SK-N-SH (cell line): ENCODE measurements around the gene MYO16. TPM values are rescaled to one million over a fixed set of nuclear protein-coding genes. Genes with fewer than 3 reads are reported as not detected.

Source experiments
- CTCF ChIA-PET: fragments of 300-600, 350-600 bp; formaldehyde crosslinking; extraction: SDS; loops from one replicate; lab custom pipeline; 2021; lab: Yijun Ruan, JAX
- POLR2A ChIA-PET: fragments of 350-600 bp; sonication (Branson Sonifier 250); formaldehyde crosslinking; extraction: SDS; loops from one replicate; lab custom pipeline; 2020; ENCODE audit warnings: antibody characterized with exemption, inconsistent platforms; lab: Yijun Ruan, JAX
- DNase-seq: peaks from one replicate; pipeline ENCODE4 v3.0.0; 2012
- H2AFZ ChIP-seq: fragments of 200-600 bp; sonication (generic); 2 replicates; pipeline ENCODE4 v1.8.1; 2016; ENCODE audit warnings: antibody characterized with exemption, mild to moderate bottlenecking, low read depth
- H3F3A ChIP-seq: fragments of 200-600 bp; sonication (generic); replicated peaks from 2 replicates; pipeline ENCODE3; 2016; ENCODE audit warnings: antibody characterized with exemption, mild to moderate bottlenecking; ENCODE audit not compliant: insufficient read depth
- H3K27ac ChIP-seq, 2 experiments: fragments of 200-500 bp in 1 of 2; fragments of 200-600 bp in 1 of 2; sonication (Bioruptor generic) in 1 of 2; sonication (generic), shearing (Covaris generic) in 1 of 2; 2 replicates each; pipeline versions ENCODE4 v1.5.1 to v1.6.1; 2014 to 2016; ENCODE audit warnings: low read depth in 2 of 2, inconsistent platforms in 1 of 2, low read length in 1 of 2, mild to moderate bottlenecking in 1 of 2, mixed read lengths in 1 of 2
- H3K27me3 ChIP-seq: fragments of 200-600 bp; sonication (generic), shearing (Covaris generic); 2 replicates; pipeline ENCODE4 v1.6.1; 2016; ENCODE audit warnings: mixed run types; ENCODE audit not compliant: insufficient read depth
- H3K36me3 ChIP-seq, 2 experiments: fragments of 200-500 bp in 1 of 2; fragments of 200-600 bp in 1 of 2; sonication (Bioruptor generic) in 1 of 2; sonication (generic) in 1 of 2; replicated peaks in 1 of 2; 2 replicates each; pipeline versions ENCODE3 to v1.5.1; 2014 to 2016; ENCODE audit warnings: low read length in 1 of 2, mild to moderate bottlenecking in 1 of 2; ENCODE audit not compliant: insufficient read depth in 2 of 2, control insufficient read depth in 1 of 2
- H3K4me1 ChIP-seq, 2 experiments: fragments of 200-500 bp in 1 of 2; fragments of 200-600 bp in 1 of 2; sonication (Bioruptor generic) in 1 of 2; sonication (generic), shearing (Covaris generic) in 1 of 2; 2 replicates each; pipeline versions ENCODE4 v1.5.1 to v1.6.1; 2014 to 2016; ENCODE audit warnings: low read depth in 1 of 2, low read length in 1 of 2, mixed run types in 1 of 2; ENCODE audit not compliant: insufficient read depth in 2 of 2, control insufficient read depth in 1 of 2
- H3K4me2 ChIP-seq: fragments of 200-600 bp; sonication (generic), shearing (Covaris generic); 2 replicates; pipeline ENCODE4 v1.6.1; 2017; ENCODE audit warnings: mixed run types
- H3K4me3 ChIP-seq, 2 experiments: fragments of 200-500 bp in 1 of 2; fragments of 200-600 bp in 1 of 2; sonication (Bioruptor generic) in 1 of 2; sonication (generic), shearing (Covaris generic) in 1 of 2; 2 replicates each; pipeline versions ENCODE4 v1.5.1 to v1.8.1; 2014 to 2016; ENCODE audit warnings: low read depth in 2 of 2, inconsistent platforms in 1 of 2, low read length in 1 of 2, mild to moderate bottlenecking in 1 of 2, mixed read lengths in 1 of 2, moderate library complexity in 1 of 2
- H3K79me2 ChIP-seq: fragments of 200-600 bp; sonication (generic); 2 replicates; pipeline ENCODE4 v1.8.1; 2017; ENCODE audit warnings: mild to moderate bottlenecking; ENCODE audit not compliant: insufficient read depth
- H3K9ac ChIP-seq: fragments of 200-600 bp; sonication (generic); 2 replicates; pipeline ENCODE4 v1.6.1; 2017; ENCODE audit warnings: mixed run types
- H3K9me2 ChIP-seq: fragments of 200-600 bp; sonication (generic); 2 replicates; pipeline ENCODE4 v1.6.1; 2017; ENCODE audit warnings: mixed run types
- H3K9me3 ChIP-seq: fragments of 200-600 bp; sonication (generic); 2 replicates; pipeline ENCODE4 v1.6.1; 2017; ENCODE audit warnings: mixed run types, mild to moderate bottlenecking, moderate library complexity
- H4K20me1 ChIP-seq: fragments of 200-600 bp; sonication (generic); 2 replicates; pipeline ENCODE4 v1.6.1; 2017; ENCODE audit warnings: mild to moderate bottlenecking, mixed run types; ENCODE audit not compliant: insufficient read depth
- CHD2 ChIP-seq: fragments of 150-350 bp; IDR thresholded peaks from 2 replicates; pipeline ENCODE4 v1.6.1; 2018; ENCODE audit warnings: low read length; ENCODE audit not compliant: partially characterized antibody
- ELF1 ChIP-seq: IDR thresholded peaks from 2 replicates; pipeline ENCODE4 v1.4.0; 2012
- EP300 ChIP-seq, 2 experiments: IDR thresholded peaks; 2 replicates each; pipeline versions ENCODE4 v1.4.0 to v1.6.1; 2012; ENCODE audit warnings: borderline replicate concordance in 1 of 2, low read depth in 1 of 2, low read length in 1 of 2
- FOSL2 ChIP-seq: IDR thresholded peaks from 2 replicates; pipeline ENCODE4 v1.4.0; 2012; ENCODE audit warnings: low read depth, mild to moderate bottlenecking, moderate library complexity, borderline replicate concordance
- GABPA ChIP-seq: IDR thresholded peaks from 2 replicates; pipeline ENCODE4 v1.4.0; 2012; ENCODE audit warnings: low read depth, mild to moderate bottlenecking
- JUND ChIP-seq: IDR thresholded peaks from 2 replicates; pipeline ENCODE4 v1.4.0; 2012
- MXI1 ChIP-seq: IDR thresholded peaks from 2 replicates; pipeline ENCODE4 v1.6.1; 2012; ENCODE audit warnings: mild to moderate bottlenecking, low read depth, low read length, improper control_type of control experiment
- POLR2AphosphoS5 ChIP-seq: IDR thresholded peaks from 2 replicates; pipeline ENCODE4 v1.6.1; 2012; ENCODE audit warnings: low read depth, low read length
- RXRA ChIP-seq: IDR thresholded peaks from 2 replicates; pipeline ENCODE4 v1.4.0; 2012; ENCODE audit warnings: low read depth, mild to moderate bottlenecking, borderline replicate concordance
- SMC3 ChIP-seq: IDR thresholded peaks from 2 replicates; pipeline ENCODE4 v1.6.1; 2012; ENCODE audit warnings: low read depth, low read length, improper control_type of control experiment
- TAF1 ChIP-seq: IDR thresholded peaks from 2 replicates; pipeline ENCODE4 v1.6.1; 2012; ENCODE audit warnings: low read depth, mild to moderate bottlenecking, low read length, moderate library complexity, borderline replicate concordance
- TEAD4 ChIP-seq: IDR thresholded peaks from 2 replicates; pipeline ENCODE4 v1.4.0; 2012; ENCODE audit warnings: mild to moderate bottlenecking, borderline replicate concordance; ENCODE audit not compliant: insufficient read depth
- WGBS: methylation state at CpG from one replicate; pipeline ENCODE4 v1.1.6; 2017; ENCODE audit warnings: low lambda C conversion rate; 5-methylcytosine and 5-hydroxymethylcytosine counted together
- polyA plus RNA-seq, 3 experiments: library from polyadenylated mRNA; depleted of rRNA; stranded (reverse); fragments of >200 nt; gene quantifications; 2 replicates each; pipeline ENCODE4 v1.2.3, GENCODE V29; 2012
- TF ChIP-seq, protein P1 (sequence below): IDR thresholded peaks from 2 replicates; pipeline ENCODE4 v1.4.0; 2012; ENCODE audit warnings: low read depth
- TF ChIP-seq, protein P2 (sequence below): IDR thresholded peaks from 2 replicates; pipeline ENCODE4 v1.6.1; 2012; ENCODE audit warnings: mild to moderate bottlenecking, low read depth, low read length, moderate library complexity
- TF ChIP-seq, protein P3 (sequence below): fragments of 150-350 bp; IDR thresholded peaks from 2 replicates; pipeline ENCODE4 v1.6.1; 2016; ENCODE audit warnings: mild to moderate bottlenecking, low read depth, low read length

The MYO16 gene
- polyA plus RNA-seq, 1 of the 3 experiments (the other 2 are of a cell fraction), result 0.07 TPM

DNA sequence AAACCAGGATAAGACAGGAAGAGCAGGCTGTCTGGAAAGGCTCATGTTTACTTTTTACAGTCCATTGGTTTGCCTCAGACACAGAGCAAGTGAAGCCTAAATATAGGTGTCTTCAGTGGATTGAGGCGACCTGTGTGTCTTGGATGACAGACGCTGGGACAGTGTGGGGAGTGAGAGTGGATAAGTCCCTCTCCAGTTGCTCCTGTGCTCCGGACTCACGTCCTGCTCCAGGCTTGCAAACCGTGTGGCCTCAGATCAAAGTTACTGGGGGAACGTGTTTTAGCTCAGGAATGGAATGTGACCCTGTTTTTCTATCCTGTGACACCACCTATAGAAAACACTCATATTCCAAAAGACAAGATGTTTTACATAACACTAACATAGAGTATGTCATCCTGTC is 465.7 kb downstream of the MYO16 start:
- no peaks in the 10 kb centered on the region; the same call in 1 of the 2 replicates for H3K27me3 ChIP-seq
- no peak overlapping the region for H3K9ac ChIP-seq
- H3K4me3 ChIP-seq, result no peak overlapping the region
- no peak overlapping the region for H3K4me2 ChIP-seq
- H3K9me2 ChIP-seq, result no peaks in the 10 kb centered on the region
- H3K9me3 ChIP-seq, result 0 out of 2 replicates have a peak, but pooled peaks cover 2% of the 10 kb centered on the region
- CTCF ChIA-PET, result no interaction called here
- H3K36me3 ChIP-seq, result no peaks in the 10 kb centered on the region
- 76% methylated on average over 6 of the region's 6 CpGs for WGBS
- H4K20me1 ChIP-seq, result no peaks in the 10 kb centered on the region
- H2AFZ ChIP-seq, result no peak overlapping the region
- TF ChIP-seq, protein P1, sequence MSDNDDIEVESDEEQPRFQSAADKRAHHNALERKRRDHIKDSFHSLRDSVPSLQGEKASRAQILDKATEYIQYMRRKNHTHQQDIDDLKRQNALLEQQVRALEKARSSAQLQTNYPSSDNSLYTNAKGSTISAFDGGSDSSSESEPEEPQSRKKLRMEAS, result no peak
- TF ChIP-seq GABPA (no peak), CHD2 (no peak), POLR2AphosphoS5 (no peak), EP300 (IDR thresholded peaks at IDR 0.05; ENCODE audit: borderline replicate concordance in 1 of 2, low read depth in 1 of 2, low read length in 1 of 2) (no peak), MXI1 (no peak), ELF1 (no peak), TEAD4 (no peak), RXRA (no peak), JUND (no peak), SMC3 (no peak), TAF1 (no peak), FOSL2 (no peak)
- TF ChIP-seq, protein P2, sequence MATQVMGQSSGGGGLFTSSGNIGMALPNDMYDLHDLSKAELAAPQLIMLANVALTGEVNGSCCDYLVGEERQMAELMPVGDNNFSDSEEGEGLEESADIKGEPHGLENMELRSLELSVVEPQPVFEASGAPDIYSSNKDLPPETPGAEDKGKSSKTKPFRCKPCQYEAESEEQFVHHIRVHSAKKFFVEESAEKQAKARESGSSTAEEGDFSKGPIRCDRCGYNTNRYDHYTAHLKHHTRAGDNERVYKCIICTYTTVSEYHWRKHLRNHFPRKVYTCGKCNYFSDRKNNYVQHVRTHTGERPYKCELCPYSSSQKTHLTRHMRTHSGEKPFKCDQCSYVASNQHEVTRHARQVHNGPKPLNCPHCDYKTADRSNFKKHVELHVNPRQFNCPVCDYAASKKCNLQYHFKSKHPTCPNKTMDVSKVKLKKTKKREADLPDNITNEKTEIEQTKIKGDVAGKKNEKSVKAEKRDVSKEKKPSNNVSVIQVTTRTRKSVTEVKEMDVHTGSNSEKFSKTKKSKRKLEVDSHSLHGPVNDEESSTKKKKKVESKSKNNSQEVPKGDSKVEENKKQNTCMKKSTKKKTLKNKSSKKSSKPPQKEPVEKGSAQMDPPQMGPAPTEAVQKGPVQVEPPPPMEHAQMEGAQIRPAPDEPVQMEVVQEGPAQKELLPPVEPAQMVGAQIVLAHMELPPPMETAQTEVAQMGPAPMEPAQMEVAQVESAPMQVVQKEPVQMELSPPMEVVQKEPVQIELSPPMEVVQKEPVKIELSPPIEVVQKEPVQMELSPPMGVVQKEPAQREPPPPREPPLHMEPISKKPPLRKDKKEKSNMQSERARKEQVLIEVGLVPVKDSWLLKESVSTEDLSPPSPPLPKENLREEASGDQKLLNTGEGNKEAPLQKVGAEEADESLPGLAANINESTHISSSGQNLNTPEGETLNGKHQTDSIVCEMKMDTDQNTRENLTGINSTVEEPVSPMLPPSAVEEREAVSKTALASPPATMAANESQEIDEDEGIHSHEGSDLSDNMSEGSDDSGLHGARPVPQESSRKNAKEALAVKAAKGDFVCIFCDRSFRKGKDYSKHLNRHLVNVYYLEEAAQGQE, result no peak
- TF ChIP-seq, protein P3, sequence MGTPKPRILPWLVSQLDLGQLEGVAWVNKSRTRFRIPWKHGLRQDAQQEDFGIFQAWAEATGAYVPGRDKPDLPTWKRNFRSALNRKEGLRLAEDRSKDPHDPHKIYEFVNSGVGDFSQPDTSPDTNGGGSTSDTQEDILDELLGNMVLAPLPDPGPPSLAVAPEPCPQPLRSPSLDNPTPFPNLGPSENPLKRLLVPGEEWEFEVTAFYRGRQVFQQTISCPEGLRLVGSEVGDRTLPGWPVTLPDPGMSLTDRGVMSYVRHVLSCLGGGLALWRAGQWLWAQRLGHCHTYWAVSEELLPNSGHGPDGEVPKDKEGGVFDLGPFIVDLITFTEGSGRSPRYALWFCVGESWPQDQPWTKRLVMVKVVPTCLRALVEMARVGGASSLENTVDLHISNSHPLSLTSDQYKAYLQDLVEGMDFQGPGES, result no peak
- TF ChIP-seq, all 33 proteins: peak for 0
- DNase-seq, result no peak
- no peaks in the 10 kb centered on the region for H3K79me2 ChIP-seq
- no peaks in the 10 kb centered on the region; a peak in 2 of 4 replicates for H3K4me1 ChIP-seq
- H3K27ac ChIP-seq, result no peak overlapping the region
- H3F3A ChIP-seq, result no peaks in the 10 kb centered on the region
- POLR2A ChIA-PET, result no interaction called here
